ENCODE results near the gene C19orf73.

- TF ChIP-seq CTCF (conservative IDR thresholded peaks at IDR 0.05 in 1 of 2, IDR thresholded peaks at IDR 0.05 in 1 of 2; ENCODE audit: low read depth in 1 of 2, low read length in 2 of 2) (peak in 1 of 2 donors; percentile 3), EZH2 (IDR thresholded peaks at IDR 0.05; ENCODE audit: low read length, missing control alignments) (no peak)
Measured at GRCh38 chr19:49133621-49134454, 14.9 kb upstream of the C19orf73 start.
